Right renal pelvis (tissue), 4 donors: Measurements from ENCODE around the gene MUC6. TPM values are rescaled to one million over a fixed set of nuclear protein-coding genes. Genes with fewer than 3 reads are reported as not detected.

Source experiments
- DNase-seq, 4 donors: peaks; one replicate each; pipeline ENCODE4 v3.0.0-alpha.2; 2013; ENCODE audit warnings: low read depth in 4 of 4, low spot score in 3 of 4, missing footprints in 1 of 4
- polyA plus RNA-seq, 4 donors: library from polyadenylated mRNA; unstranded; fragments of 120-200 nt; gene quantifications; one replicate each; pipeline ENCODE4 v1.2.1, GENCODE V29; 2013; ENCODE audit not compliant: insufficient read length in 4 of 4

Gene MUC6
- polyA plus RNA-seq, 4 donors = 9.9 to 35.4 (median 13.0) TPM

GRCh38 chr11:971092-971690 is 65.3 kb downstream of the MUC6 start:
- DNase-seq = no peak

- DNase-seq = no peak
These were observed 66.1 kb downstream of the MUC6 start for GRCh38 chr11:970319-970871.

- no peak for DNase-seq
These were observed 66.8 kb downstream of the MUC6 start for GRCh38 chr11:969651-970205.

GRCh38 chr11:968822-969221 is 67.7 kb downstream of the MUC6 start:
- no peak for DNase-seq

GRCh38 chr11:967995-968751 is 68.3 kb downstream of the MUC6 start:
- no peak for DNase-seq

GRCh38 chr11:965206-965775 is 71.2 kb downstream of the MUC6 start:
- DNase-seq = no peak

GRCh38 chr11:963852-964251 is 72.7 kb downstream of the MUC6 start:
- DNase-seq = no peak

Other genes starting within 250 kb of the MUC6 start
- gene CEND1, start 246.6 kb downstream of the MUC6 start, polyA plus RNA-seq = under 1 TPM; 0.36 to 0.96 (median 0.54) TPM
- 10 to 100 TPM; 14.3 to 19.3 (median 14.7) TPM for gene SLC25A22, start 238.4 kb downstream of the MUC6 start, polyA plus RNA-seq
- 10 to 100 TPM in 1 of 4 donors, 1 to 10 TPM in 3; 7.5 to 14.9 (median 8.7) TPM for gene PIDD1, start 231.5 kb downstream of the MUC6 start, polyA plus RNA-seq
- 1,000 to 10,000 TPM in 2 of 4 donors, 100 to 1,000 TPM in 2; 857 to 1,329 (median 1,011) TPM for gene RPLP2, start 226.8 kb downstream of the MUC6 start, polyA plus RNA-seq
- 10 to 100 TPM; 49.8 to 83.4 (median 57.7) TPM for gene PNPLA2, start 217.8 kb downstream of the MUC6 start, polyA plus RNA-seq
- 10 to 100 TPM; 11.5 to 20.7 (median 13.0) TPM for gene CRACR2B, start 208.8 kb downstream of the MUC6 start, polyA plus RNA-seq
- 100 to 1,000 TPM; 194 to 242 (median 203) TPM for gene CD151, start 203.8 kb downstream of the MUC6 start, polyA plus RNA-seq
- 100 to 1,000 TPM in 3 of 4 donors, 10 to 100 TPM in 1; 94.4 to 125 (median 106) TPM for gene POLR2L, start 194.2 kb downstream of the MUC6 start, polyA plus RNA-seq
- gene TSPAN4, start 193.9 kb downstream of the MUC6 start, polyA plus RNA-seq = 10 to 100 TPM; 63.9 to 92.2 (median 72.2) TPM
- gene CHID1, start 125.9 kb downstream of the MUC6 start, polyA plus RNA-seq = 100 to 1,000 TPM; 102 to 128 (median 115) TPM
- gene AP2A2, start 110.8 kb downstream of the MUC6 start, polyA plus RNA-seq = 100 to 1,000 TPM; 100 to 120 (median 109) TPM
- gene MUC2, start 38.2 kb upstream of the MUC6 start, polyA plus RNA-seq = under 1 TPM; 0.01 to 0.66 (median 0.10) TPM
- under 1 TPM in 1 of 4 donors, not detected in 3; under 0.01 TPM for gene MUC5AC, start 121.2 kb upstream of the MUC6 start, polyA plus RNA-seq
- under 1 TPM in 3 of 4 donors, not detected in 1; 0.01 to 0.05 (median 0.04) TPM for gene MUC5B, start 186.3 kb upstream of the MUC6 start, polyA plus RNA-seq